GM21447 (cell line): ENCODE data around the gene SNRPA1.

Experiments
- ATAC-seq: cut with Tn5 transposase; IDR thresholded peaks from one replicate; pipeline ENCODE4 v1.9.1; 2021; ENCODE audit not compliant: unreplicated experiment

The SNRPA1 gene

GRCh38 chr15:101320501-101321052, 25.5 kb upstream of the SNRPA1 start:
- ATAC-seq: no peak

- no peak for ATAC-seq
Measured at GRCh38 chr15:101318839-101319238, 23.8 kb upstream of the SNRPA1 start.

- no peak for ATAC-seq
Measured at GRCh38 chr15:101318147-101318819, 23.2 kb upstream of the SNRPA1 start.

- no peak for ATAC-seq
Measured at GRCh38 chr15:101317336-101317872, 22.4 kb upstream of the SNRPA1 start.

GRCh38 chr15:101316529-101316928, 21.5 kb upstream of the SNRPA1 start:
- ATAC-seq: no peak

- no peak for ATAC-seq
Measured at GRCh38 chr15:101315736-101316135, 20.7 kb upstream of the SNRPA1 start.

- ATAC-seq: no peak
Measured at GRCh38 chr15:101314336-101315125, 19.5 kb upstream of the SNRPA1 start.

- no peak for ATAC-seq
Measured at GRCh38 chr15:101313041-101313761, 18.2 kb upstream of the SNRPA1 start.

- no peak for ATAC-seq
Measured at GRCh38 chr15:101310508-101310907, 15.5 kb upstream of the SNRPA1 start.

GRCh38 chr15:101310161-101310480, 15.1 kb upstream of the SNRPA1 start:
- ATAC-seq: no peak

GRCh38 chr15:101309436-101310160, 14.6 kb upstream of the SNRPA1 start:
- no peak for ATAC-seq

GRCh38 chr15:101308604-101309435, 13.8 kb upstream of the SNRPA1 start:
- ATAC-seq: no peak

GRCh38 chr15:101307897-101308603, 13.0 kb upstream of the SNRPA1 start:
- ATAC-seq: no peak

- no peak for ATAC-seq
Measured at GRCh38 chr15:101307048-101307896, 12.2 kb upstream of the SNRPA1 start.

- no peak for ATAC-seq
Measured at GRCh38 chr15:101306341-101307047, 11.4 kb upstream of the SNRPA1 start.

- ATAC-seq: no peak
Measured at GRCh38 chr15:101305820-101306255, 10.8 kb upstream of the SNRPA1 start.

- no peak for ATAC-seq
Measured at GRCh38 chr15:101303408-101303807, 8.4 kb upstream of the SNRPA1 start.
